Central memory CD8-positive, alpha-beta T cell (primary cell): ENCODE data around the gene FLT1.
A peak's percentile ranks its signal among the peaks of the same experiment; 100 is the strongest.

Source experiments
- ATAC-seq: fragments of 150-1000 bp; cut with Tn5 transposase; replicated peaks from 2 replicates; pipeline ENCODE4 v1.10.0; 2022; ENCODE audit warnings: mild to moderate bottlenecking, moderate FRiP score, moderate number of reproducible peaks; ENCODE audit not compliant: poor library complexity, severe bottlenecking; ENCODE audit errors: extremely low read depth
- DNase-seq, 2 donors: peaks; one replicate each; pipeline ENCODE4 v3.0.0; 2021; ENCODE audit warnings: low spot score in 2 of 2
- H3K27ac Mint-ChIP-seq: one replicate; pipeline ENCODE4 v1.8.0; 2022; ENCODE audit warnings: low read depth, mild to moderate bottlenecking, moderate library complexity, mixed read lengths
- H3K27me3 Mint-ChIP-seq: one replicate; pipeline ENCODE4 v1.8.0; 2022; ENCODE audit warnings: mixed read lengths
- H3K36me3 Mint-ChIP-seq: one replicate; pipeline ENCODE4 v1.8.0; 2022; ENCODE audit warnings: mild to moderate bottlenecking, moderate library complexity, mixed read lengths; ENCODE audit not compliant: insufficient read depth
- H3K4me1 Mint-ChIP-seq: one replicate; pipeline ENCODE4 v1.8.0; 2022; ENCODE audit warnings: mixed read lengths
- H3K4me3 Mint-ChIP-seq: one replicate; pipeline ENCODE4 v1.8.0; 2022; ENCODE audit warnings: mild to moderate bottlenecking, moderate library complexity, mixed read lengths
- H3K9me3 Mint-ChIP-seq: one replicate; pipeline ENCODE4 v1.8.0; 2022; ENCODE audit warnings: mixed read lengths

FLT1 gene

GRCh38 chr13:28475916-28476725 is 18.8 kb downstream of the FLT1 start:
- Mint-ChIP-seq H3K4me1 (no peaks in the 10 kb centered on the region), H3K36me3 (no peaks in the 10 kb centered on the region), H3K27me3 (peaks cover 51% of the 10 kb centered on the region), H3K27ac (no peak overlapping the region), H3K9me3 (no peaks in the 10 kb centered on the region), H3K4me3 (no peak overlapping the region)
- no peak for DNase-seq
- no peak for ATAC-seq

GRCh38 chr13:28474491-28475134 is 20.3 kb downstream of the FLT1 start:
- Mint-ChIP-seq H3K4me1 (no peaks in the 10 kb centered on the region), H3K27ac (no peak overlapping the region), H3K27me3 (peaks cover 36% of the 10 kb centered on the region), H3K9me3 (no peaks in the 10 kb centered on the region), H3K36me3 (no peaks in the 10 kb centered on the region), H3K4me3 (no peak overlapping the region)
- ATAC-seq (no peak), DNase-seq (no peak)

GRCh38 chr13:28473044-28473443 is 21.9 kb downstream of the FLT1 start:
- Mint-ChIP-seq H3K9me3 (no peaks in the 10 kb centered on the region), H3K36me3 (no peaks in the 10 kb centered on the region), H3K27me3 (peaks cover 35% of the 10 kb centered on the region), H3K4me1 (no peaks in the 10 kb centered on the region), H3K4me3 (no peak overlapping the region), H3K27ac (no peak overlapping the region)
- no peak for DNase-seq
- no peak for ATAC-seq

- no peaks in the 10 kb centered on the region for H3K9me3 Mint-ChIP-seq
- no peaks in the 10 kb centered on the region for H3K4me1 Mint-ChIP-seq
- H3K36me3 Mint-ChIP-seq: no peaks in the 10 kb centered on the region
- H3K27ac Mint-ChIP-seq: no peak overlapping the region
- DNase-seq: no peak
- no peak overlapping the region for H3K4me3 Mint-ChIP-seq
- ATAC-seq: no peak
- H3K27me3 Mint-ChIP-seq: peaks cover 38% of the 10 kb centered on the region
Measured at GRCh38 chr13:28471421-28471820, 23.5 kb downstream of the FLT1 start.

- ATAC-seq: no peak
- H3K27ac Mint-ChIP-seq: no peak overlapping the region
- H3K36me3 Mint-ChIP-seq: no peaks in the 10 kb centered on the region
Measured at GRCh38 chr13:28470296-28470695, 24.6 kb downstream of the FLT1 start.

GRCh38 chr13:28469316-28469715 is 25.6 kb downstream of the FLT1 start:
- no peak for ATAC-seq

More at GRCh38 chr13:28470296-28470695, 24.6 kb downstream of the FLT1 start:
- DNase-seq: no peak
- H3K4me3 Mint-ChIP-seq: no peak overlapping the region
- peaks cover 49% of the 10 kb centered on the region for H3K27me3 Mint-ChIP-seq
- no peaks in the 10 kb centered on the region for H3K9me3 Mint-ChIP-seq
- no peaks in the 10 kb centered on the region for H3K4me1 Mint-ChIP-seq

GRCh38 chr13:28468023-28468915 is 26.7 kb downstream of the FLT1 start:
- no peak overlapping the region for H3K27ac Mint-ChIP-seq
- peaks cover 59% of the 10 kb centered on the region for H3K27me3 Mint-ChIP-seq
- H3K4me1 Mint-ChIP-seq: no peaks in the 10 kb centered on the region
- H3K9me3 Mint-ChIP-seq: no peaks in the 10 kb centered on the region
- H3K4me3 Mint-ChIP-seq: no peak overlapping the region
- peak; percentile 14 for ATAC-seq
- DNase-seq: no peak
- no peaks in the 10 kb centered on the region for H3K36me3 Mint-ChIP-seq

More at GRCh38 chr13:28469316-28469715, 25.6 kb downstream of the FLT1 start:
- no peaks in the 10 kb centered on the region for H3K4me1 Mint-ChIP-seq
- no peak overlapping the region for H3K4me3 Mint-ChIP-seq
- H3K9me3 Mint-ChIP-seq: no peaks in the 10 kb centered on the region
- peaks cover 59% of the 10 kb centered on the region for H3K27me3 Mint-ChIP-seq
- no peak for DNase-seq
- H3K27ac Mint-ChIP-seq: no peak overlapping the region
- H3K36me3 Mint-ChIP-seq: no peaks in the 10 kb centered on the region

GRCh38 chr13:28467034-28467433 is 27.9 kb downstream of the FLT1 start:
- no peaks in the 10 kb centered on the region for H3K36me3 Mint-ChIP-seq
- H3K27me3 Mint-ChIP-seq: peaks cover 57% of the 10 kb centered on the region
- DNase-seq: no peak
- no peak for ATAC-seq
- H3K4me3 Mint-ChIP-seq: no peak overlapping the region
- no peaks in the 10 kb centered on the region for H3K4me1 Mint-ChIP-seq
- H3K9me3 Mint-ChIP-seq: no peaks in the 10 kb centered on the region
- no peak overlapping the region for H3K27ac Mint-ChIP-seq

GRCh38 chr13:28466151-28466550 is 28.8 kb downstream of the FLT1 start:
- H3K4me1 Mint-ChIP-seq: no peaks in the 10 kb centered on the region
- no peak overlapping the region for H3K27ac Mint-ChIP-seq
- peaks cover 50% of the 10 kb centered on the region for H3K27me3 Mint-ChIP-seq
- no peaks in the 10 kb centered on the region for H3K36me3 Mint-ChIP-seq
- ATAC-seq (no peak), DNase-seq (no peak)
- H3K4me3 Mint-ChIP-seq: no peak overlapping the region
- no peaks in the 10 kb centered on the region for H3K9me3 Mint-ChIP-seq

- Mint-ChIP-seq H3K36me3 (no peaks in the 10 kb centered on the region), H3K27me3 (peaks cover 50% of the 10 kb centered on the region), H3K9me3 (no peaks in the 10 kb centered on the region), H3K4me3 (no peak overlapping the region), H3K27ac (no peak overlapping the region), H3K4me1 (no peaks in the 10 kb centered on the region)
- DNase-seq (no peak), ATAC-seq (no peak)
Measured at GRCh38 chr13:28464861-28465460, 30.0 kb downstream of the FLT1 start.

GRCh38 chr13:28463481-28463880 is 31.4 kb downstream of the FLT1 start:
- H3K4me3 Mint-ChIP-seq: no peak overlapping the region
- peaks cover 50% of the 10 kb centered on the region for H3K27me3 Mint-ChIP-seq
- no peak for ATAC-seq
- no peak overlapping the region for H3K27ac Mint-ChIP-seq
- no peaks in the 10 kb centered on the region for H3K36me3 Mint-ChIP-seq
- no peak for DNase-seq
- H3K4me1 Mint-ChIP-seq: no peaks in the 10 kb centered on the region
- no peaks in the 10 kb centered on the region for H3K9me3 Mint-ChIP-seq

- Mint-ChIP-seq H3K27me3 (peaks cover 33% of the 10 kb centered on the region), H3K4me3 (no peak overlapping the region), H3K4me1 (no peaks in the 10 kb centered on the region), H3K9me3 (no peaks in the 10 kb centered on the region), H3K27ac (no peak overlapping the region), H3K36me3 (no peaks in the 10 kb centered on the region)
- DNase-seq (no peak), ATAC-seq (no peak)
Measured at GRCh38 chr13:28459911-28460310, 35.0 kb downstream of the FLT1 start.
